Panc1 (cell line): ENCODE results near the gene MYH2. TPM values are rescaled to one million over a fixed set of nuclear protein-coding genes. Genes with fewer than 3 reads are reported as not detected.

Experiments
- ATAC-seq: fragments of 200-7000 bp; cut with Tn5 transposase; 2 replicates; pipeline ENCODE4 v1.9.1; 2020; ENCODE audit warnings: mild to moderate bottlenecking, moderate library complexity
- BruUV-seq: library from RNA; stranded (reverse); fragments of 400-500 nt; replicated peaks from 2 replicates; lab custom pipeline; 2021; lab: Mats Ljungman, UMichigan
- CTCF ChIA-PET: fragments of 300-600 bp; sonication (Branson Sonifier 250); formaldehyde crosslinking; loops from one replicate; lab custom pipeline; 2022; ENCODE audit warnings: antibody characterized with exemption; lab: Charles Lee
- POLR2A ChIA-PET: fragments of 300-600 bp; sonication (Branson Sonifier 250); formaldehyde crosslinking; loops from one replicate; lab custom pipeline; 2022; ENCODE audit warnings: antibody characterized with exemption; lab: Charles Lee
- DNase-seq: peaks from one replicate; pipeline ENCODE4 v3.0.0-alpha.2; 2010; ENCODE audit warnings: low read depth, low spot score
- H3K27ac ChIP-seq: 2 replicates; pipeline ENCODE4 v1.5.1; 2011; ENCODE audit warnings: mild to moderate bottlenecking, low read length, inconsistent platforms
- H3K27me3 ChIP-seq: fragments of 200-500 bp; sonication (Bioruptor generic); 2 replicates; pipeline ENCODE4 v1.6.0; 2014; ENCODE audit warnings: low read length, inconsistent platforms; ENCODE audit not compliant: control insufficient read depth, insufficient read depth
- H3K36me3 ChIP-seq: fragments of 200-500 bp; sonication (Bioruptor generic); 2 replicates; pipeline ENCODE4 v1.5.1; 2014; ENCODE audit warnings: inconsistent platforms, mild to moderate bottlenecking, low read length, moderate library complexity; ENCODE audit not compliant: control insufficient read depth, insufficient read depth
- H3K4me1 ChIP-seq: 2 replicates; pipeline ENCODE4 v1.5.1; 2011; ENCODE audit warnings: inconsistent platforms, mild to moderate bottlenecking, low read length, moderate library complexity; ENCODE audit not compliant: control insufficient read depth, insufficient read depth
- H3K4me3 ChIP-seq, 2 experiments: 2 replicates each; pipeline ENCODE4 v1.5.1; 2011 to 2012; ENCODE audit warnings: low read depth in 2 of 2, low read length in 2 of 2, mild to moderate bottlenecking in 2 of 2, inconsistent platforms in 1 of 2, moderate library complexity in 1 of 2
- H3K9me3 ChIP-seq: fragments of 200-500 bp; sonication (Bioruptor generic); 2 replicates; pipeline ENCODE4 v1.5.1; 2014; ENCODE audit warnings: low read depth, mild to moderate bottlenecking, inconsistent platforms, low read length, moderate library complexity; ENCODE audit not compliant: control insufficient read depth, insufficient read depth
- CTCF ChIP-seq: fragments of 450-650 bp; IDR thresholded peaks from 2 replicates; pipeline ENCODE4 v1.5.1; 2017; ENCODE audit warnings: mild to moderate bottlenecking
- POLR2AphosphoS5 ChIP-seq: IDR thresholded peaks from 2 replicates; pipeline ENCODE4 v1.6.1; 2012; ENCODE audit warnings: mild to moderate bottlenecking, low read depth, low read length, moderate library complexity
- REST ChIP-seq, 2 experiments: IDR thresholded peaks; 2 replicates each; pipeline ENCODE4 v1.6.1; 2011 to 2012; ENCODE audit warnings: low read depth in 2 of 2, control low read depth in 1 of 2, low read length in 1 of 2, mild to moderate bottlenecking in 1 of 2, moderate library complexity in 1 of 2; ENCODE audit not compliant: insufficient read depth in 1 of 2
- SIN3A ChIP-seq: IDR thresholded peaks from 2 replicates; pipeline ENCODE4 v1.6.1; 2012; ENCODE audit warnings: low read depth, mild to moderate bottlenecking, low read length, moderate library complexity, borderline replicate concordance; ENCODE audit not compliant: insufficient read depth
- TCF7L2 ChIP-seq: IDR thresholded peaks from 2 replicates; pipeline ENCODE4 v1.6.1; 2011; ENCODE audit warnings: mild to moderate bottlenecking, low read depth, low read length, inconsistent platforms
- in situ Hi-C: cut with HindIII; loops from 2 replicates; pipeline ENCODE4 v1.10.0; 2016; ENCODE audit warnings: low sequenced_read_pairs, low pct_unique_long_range_greater_than_20kb
- intact Hi-C: fragments of 100-400 bp; cut with micrococcal nuclease; formaldehyde crosslinking; loops from one replicate; pipeline ENCODE4 v1.10.0; 2022; ENCODE audit not compliant: unreplicated experiment
- total RNA-seq: library from RNA; stranded (reverse); gene quantifications from one replicate; pipeline ENCODE4 v1.2.1, GENCODE V29; 2021; ENCODE audit not compliant: unreplicated experiment

The MYH2 gene
- total RNA-seq, 1 experiment from 2014 or later: not detected

GRCh38 chr17:10550014-10550413 lies 556 bp upstream of the MYH2 start:
- H3K27me3 ChIP-seq: no peaks in the 10 kb centered on the region
- ATAC-seq: no peak
- intact Hi-C loops (no loop called here), in situ Hi-C loops (no loop called here)
- CTCF ChIA-PET: no interaction called here
- H3K27ac ChIP-seq: no peak overlapping the region
- no peak overlapping the region for H3K4me3 ChIP-seq
- no TSS peak for BruUV-seq
- DNase-seq: no peak
- no peaks in the 10 kb centered on the region for H3K9me3 ChIP-seq
- TF ChIP-seq REST (IDR thresholded peaks at IDR 0.05; ENCODE audit: insufficient read depth in 1 of 2, low read depth in 2 of 2, low read length in 1 of 2) (no peak), TCF7L2 (no peak), POLR2AphosphoS5 (no peak), SIN3A (no peak), CTCF (no peak)
- POLR2A ChIA-PET: no interaction called here
- no peaks in the 10 kb centered on the region for H3K36me3 ChIP-seq
- no peaks in the 10 kb centered on the region for H3K4me1 ChIP-seq

- Histone ChIP-seq H3K4me1 (no peaks in the 10 kb centered on the region), H3K36me3 (no peaks in the 10 kb centered on the region), H3K27ac (no peak overlapping the region), H3K4me3 (no peak overlapping the region), H3K27me3 (no peaks in the 10 kb centered on the region), H3K9me3 (no peaks in the 10 kb centered on the region)
- DNase-seq (peak; percentile 5), ATAC-seq (no peak)
- no TSS peak for BruUV-seq
- in situ Hi-C loops (no loop called here), intact Hi-C loops (no loop called here)
- ChIA-PET POLR2A (no interaction called here), CTCF (no interaction called here)
- TF ChIP-seq SIN3A (no peak), TCF7L2 (no peak), CTCF (no peak), POLR2AphosphoS5 (no peak), REST (IDR thresholded peaks at IDR 0.05; ENCODE audit: insufficient read depth in 1 of 2, low read depth in 2 of 2, low read length in 1 of 2) (no peak)
Measured at GRCh38 chr17:10547351-10547750, 2.1 kb downstream of the MYH2 start.
